Measurements from ENCODE around the gene CERT1.
"Not testable (repeated sequence)": the region's sequence is repeated elsewhere in the genome, so short reads cannot be mapped to it uniquely, and the experiment has no call there.

Gene CERT1

GRCh38 chr5:75498208-75498777 is 13.1 kb downstream of the CERT1 start:
- Histone ChIP-seq H3K27ac (ENCODE audit: low read depth, low read length) (no peak overlapping the region), H3K4me2 (ENCODE audit: low read length) (no peak overlapping the region), H3K79me2 (ENCODE audit: control insufficient read depth, low read length) (peaks cover 28% of the 10 kb centered on the region), H3K36me3 (ENCODE audit: control insufficient read depth, low read length) (peaks cover 35% of the 10 kb centered on the region), H3K9me3 (ENCODE audit: control insufficient read depth, insufficient read depth, low read length) (no peaks in the 10 kb centered on the region), H3K9me2 (replicated peaks; ENCODE audit: control insufficient read depth, low read length) (no peaks in the 10 kb centered on the region), H3K27me3 (ENCODE audit: control insufficient read depth, low read length) (no peaks in the 10 kb centered on the region), H3K4me1 (ENCODE audit: control insufficient read depth, low read length) (no peaks in the 10 kb centered on the region), H3K4me3 (ENCODE audit: low read length) (no peak overlapping the region), H3F3A (ENCODE audit: control insufficient read depth, insufficient read depth) (no peaks in the 10 kb centered on the region), H4K20me1 (ENCODE audit: control insufficient read depth, insufficient read depth, low read depth, low read length) (peaks cover 4% of the 10 kb centered on the region; the same call in 1 of the 2 replicates)
- TF ChIP-seq EZH2phosphoT487 (IDR thresholded peaks at IDR 0.05; ENCODE audit: borderline replicate concordance, low read length), result no peak

DNA sequence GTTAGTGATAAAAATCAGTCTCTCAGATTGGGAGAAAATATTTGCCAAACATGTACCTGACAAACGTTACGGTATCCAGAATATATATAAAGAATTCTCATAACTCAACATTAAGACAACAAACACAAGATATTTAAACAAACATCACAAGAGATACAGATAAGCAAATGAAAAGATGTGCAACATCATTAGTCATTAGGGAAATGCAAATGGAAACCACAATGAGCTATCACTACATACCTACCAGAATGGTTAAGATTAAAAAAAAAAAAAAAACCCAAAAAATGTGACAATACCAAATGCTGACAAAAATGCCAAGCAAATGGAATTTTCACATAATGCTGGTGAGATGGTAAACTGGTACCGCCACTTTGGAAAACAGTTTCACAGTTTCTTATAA is 15.4 kb downstream of the CERT1 start:
- peaks cover 10% of the 10 kb centered on the region for H3K79me2 ChIP-seq (ENCODE audit: control insufficient read depth, low read length)
- no peak for TF ChIP-seq EZH2phosphoT487 (IDR thresholded peaks at IDR 0.05; ENCODE audit: borderline replicate concordance, low read length)
- TF ChIP-seq, protein P1, sequence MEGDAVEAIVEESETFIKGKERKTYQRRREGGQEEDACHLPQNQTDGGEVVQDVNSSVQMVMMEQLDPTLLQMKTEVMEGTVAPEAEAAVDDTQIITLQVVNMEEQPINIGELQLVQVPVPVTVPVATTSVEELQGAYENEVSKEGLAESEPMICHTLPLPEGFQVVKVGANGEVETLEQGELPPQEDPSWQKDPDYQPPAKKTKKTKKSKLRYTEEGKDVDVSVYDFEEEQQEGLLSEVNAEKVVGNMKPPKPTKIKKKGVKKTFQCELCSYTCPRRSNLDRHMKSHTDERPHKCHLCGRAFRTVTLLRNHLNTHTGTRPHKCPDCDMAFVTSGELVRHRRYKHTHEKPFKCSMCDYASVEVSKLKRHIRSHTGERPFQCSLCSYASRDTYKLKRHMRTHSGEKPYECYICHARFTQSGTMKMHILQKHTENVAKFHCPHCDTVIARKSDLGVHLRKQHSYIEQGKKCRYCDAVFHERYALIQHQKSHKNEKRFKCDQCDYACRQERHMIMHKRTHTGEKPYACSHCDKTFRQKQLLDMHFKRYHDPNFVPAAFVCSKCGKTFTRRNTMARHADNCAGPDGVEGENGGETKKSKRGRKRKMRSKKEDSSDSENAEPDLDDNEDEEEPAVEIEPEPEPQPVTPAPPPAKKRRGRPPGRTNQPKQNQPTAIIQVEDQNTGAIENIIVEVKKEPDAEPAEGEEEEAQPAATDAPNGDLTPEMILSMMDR (IDR thresholded peaks at IDR 0.05; ENCODE audit: low read depth, low read length, poor library complexity, severe bottlenecking), result no peak

DNA sequence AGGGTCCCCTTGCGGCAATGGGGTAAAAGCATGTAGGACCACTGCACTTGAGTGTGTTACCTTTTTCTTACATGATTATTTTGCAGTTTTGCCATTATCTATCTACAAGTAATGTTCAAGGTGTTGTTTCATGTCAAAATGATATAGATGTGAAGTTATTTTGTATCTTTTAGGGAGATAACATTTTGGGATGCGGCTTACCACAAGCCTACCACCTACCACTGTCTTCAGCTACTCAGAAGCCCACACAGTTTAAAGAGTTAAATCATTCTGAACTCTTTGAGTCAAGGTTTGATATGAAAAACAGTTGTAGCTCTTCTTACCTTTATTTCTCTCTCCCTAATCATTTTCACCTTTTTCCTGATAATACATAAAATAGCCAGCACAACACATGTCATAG is 19.8 kb downstream of the CERT1 start:
- Histone ChIP-seq H3K27ac (ENCODE audit: low read depth, low read length) (no peak overlapping the region), H3K4me2 (ENCODE audit: low read length) (no peak overlapping the region), H3K9me3 (ENCODE audit: control insufficient read depth, insufficient read depth, low read length) (peaks cover 9% of the 10 kb centered on the region; the same call in 1 of the 2 replicates), H4K20me1 (ENCODE audit: control insufficient read depth, insufficient read depth, low read depth, low read length) (peaks cover 3% of the 10 kb centered on the region; the same call in 1 of the 2 replicates), H3K4me3 (ENCODE audit: low read length) (no peak overlapping the region), H3F3A (ENCODE audit: control insufficient read depth, insufficient read depth) (no peaks in the 10 kb centered on the region), H3K27me3 (ENCODE audit: control insufficient read depth, low read length) (no peaks in the 10 kb centered on the region), H3K79me2 (ENCODE audit: control insufficient read depth, low read length) (peaks cover 18% of the 10 kb centered on the region), H3K9me2 (replicated peaks; ENCODE audit: control insufficient read depth, low read length) (no peaks in the 10 kb centered on the region), H3K4me1 (ENCODE audit: control insufficient read depth, low read length) (no peaks in the 10 kb centered on the region), H3K36me3 (ENCODE audit: control insufficient read depth, low read length) (peaks cover 20% of the 10 kb centered on the region)
- TF ChIP-seq EZH2phosphoT487 (IDR thresholded peaks at IDR 0.05; ENCODE audit: borderline replicate concordance, low read length), result no peak
- TF ChIP-seq, protein P1 (IDR thresholded peaks at IDR 0.05; ENCODE audit: low read depth, low read length, poor library complexity, severe bottlenecking), result no peak

More for the DNA sequence above, 15.4 kb downstream of the CERT1 start:
- Histone ChIP-seq H3K4me1 (ENCODE audit: control insufficient read depth, low read length) (no peaks in the 10 kb centered on the region), H4K20me1 (ENCODE audit: control insufficient read depth, insufficient read depth, low read depth, low read length) (peaks cover 4% of the 10 kb centered on the region; the same call in 1 of the 2 replicates), H3K9me3 (ENCODE audit: control insufficient read depth, insufficient read depth, low read length) (no peaks in the 10 kb centered on the region), H3K4me3 (ENCODE audit: low read length) (no peak overlapping the region), H3F3A (ENCODE audit: control insufficient read depth, insufficient read depth) (no peaks in the 10 kb centered on the region), H3K4me2 (ENCODE audit: low read length) (no peak overlapping the region), H3K27me3 (ENCODE audit: control insufficient read depth, low read length) (no peaks in the 10 kb centered on the region), H3K9me2 (replicated peaks; ENCODE audit: control insufficient read depth, low read length) (no peaks in the 10 kb centered on the region), H3K27ac (ENCODE audit: low read depth, low read length) (no peak overlapping the region), H3K36me3 (ENCODE audit: control insufficient read depth, low read length) (peaks cover 33% of the 10 kb centered on the region)

- H3K4me3 ChIP-seq (ENCODE audit: low read length); H3K27me3 ChIP-seq (ENCODE audit: control insufficient read depth, low read length); H3K9me3 ChIP-seq (ENCODE audit: control insufficient read depth, insufficient read depth, low read length); H3F3A ChIP-seq (ENCODE audit: control insufficient read depth, insufficient read depth); H3K4me1 ChIP-seq (ENCODE audit: control insufficient read depth, low read length); H4K20me1 ChIP-seq (ENCODE audit: control insufficient read depth, insufficient read depth, low read depth, low read length); H3K9me2 ChIP-seq (replicated peaks; ENCODE audit: control insufficient read depth, low read length); H3K4me2 ChIP-seq (ENCODE audit: low read length); H3K27ac ChIP-seq (ENCODE audit: low read depth, low read length): not testable (repeated sequence)
- H3K79me2 ChIP-seq (ENCODE audit: control insufficient read depth, low read length), result peaks cover 30% of the 10 kb centered on the region
- H3K36me3 ChIP-seq (ENCODE audit: control insufficient read depth, low read length), result peaks cover 14% of the 10 kb centered on the region
Observed at GRCh38 chr5:75489847-75490246, 21.6 kb downstream of the CERT1 start.
